B cell (primary cell): ENCODE results near the gene MS4A12. TPM values are rescaled to one million over a fixed set of nuclear protein-coding genes. Genes with fewer than 3 reads are reported as not detected.

ENCODE experiments used
- ATAC-seq: fragments of 200-7000 bp; cut with Tn5 transposase; one replicate; pipeline ENCODE4 v1.10.0; 2021; ENCODE audit warnings: low read depth, mild to moderate bottlenecking, moderate number of reproducible peaks, moderate library complexity
- CTCF ChIA-PET: fragments of 350-600 bp; sonication (Branson Sonifier 250); formaldehyde crosslinking; loops from one replicate; lab custom pipeline; 2021; ENCODE audit warnings: antibody characterized with exemption, inconsistent platforms; lab: Charles Lee
- POLR2A ChIA-PET: fragments of 350-600 bp; sonication (Branson Sonifier 250); formaldehyde crosslinking; loops from one replicate; lab custom pipeline; 2021; ENCODE audit warnings: antibody characterized with exemption; lab: Charles Lee
- DNase-seq: peaks from one replicate; pipeline ENCODE4 v3.0.0; 2013
- H2AFZ ChIP-seq: 2 replicates; pipeline ENCODE4 v1.6.1; 2012; ENCODE audit warnings: mild to moderate bottlenecking, low read depth, low read length; ENCODE audit not compliant: insufficient read depth, poor library complexity, severe bottlenecking
- H3K27ac ChIP-seq, 2 donors: 1 replicate in 1 of 2; 2 replicates in 1 of 2; pipeline ENCODE4 v1.5.1; 2012 to 2013; ENCODE audit warnings: low read length in 2 of 2, mild to moderate bottlenecking in 2 of 2, moderate library complexity in 1 of 2
- H3K27me3 ChIP-seq, 4 experiments: fragments of 200-600 bp in 1 of 4; sonication (generic) in 1 of 4; replicated peaks in 1 of 4; 1 replicate in 2 of 4; 2 replicates in 2 of 4; pipeline versions ENCODE4 v1.6.1 to v1.7.0; 2013 to 2016; ENCODE audit warnings: low read length in 3 of 4, mild to moderate bottlenecking in 2 of 4, mixed read lengths in 1 of 4, moderate library complexity in 1 of 4; ENCODE audit not compliant: insufficient read depth in 4 of 4, control insufficient read depth in 3 of 4; ENCODE audit errors: control extremely low read depth in 1 of 4
- H3K36me3 ChIP-seq, 2 experiments: replicated peaks in 1 of 2; 1 replicate in 1 of 2; 2 replicates in 1 of 2; pipeline versions ENCODE4 v1.6.1 to v1.7.1; 2013; ENCODE audit warnings: low read length in 1 of 2; ENCODE audit not compliant: insufficient read depth in 2 of 2, control insufficient read depth in 1 of 2; ENCODE audit errors: control extremely low read depth in 1 of 2, extremely low read depth in 1 of 2
- H3K4me1 ChIP-seq, 2 donors: fragments of 200-600 bp in 1 of 2; sonication (generic) in 1 of 2; 1 replicate in 1 of 2; 2 replicates in 1 of 2; pipeline versions ENCODE4 v1.5.1 to v1.6.1; 2013 to 2017; ENCODE audit warnings: low read length in 2 of 2; ENCODE audit not compliant: control insufficient read depth in 2 of 2, insufficient read depth in 2 of 2
- H3K4me2 ChIP-seq: replicated peaks from 2 replicates; pipeline ENCODE3; 2012; ENCODE audit warnings: mild to moderate bottlenecking, low read depth, low read length; ENCODE audit not compliant: poor library complexity, severe bottlenecking
- H3K4me3 ChIP-seq, 5 experiments: fragments of 200-600 bp in 1 of 5; sonication (generic) in 1 of 5; 1 replicate in 3 of 5; 2 replicates in 2 of 5; pipeline versions ENCODE4 v1.5.1 to v1.7.0; 2011 to 2016; ENCODE audit warnings: low read length in 4 of 5, mild to moderate bottlenecking in 4 of 5, low read depth in 2 of 5, control low read depth in 1 of 5, moderate library complexity in 1 of 5; ENCODE audit not compliant: insufficient read depth in 1 of 5; ENCODE audit errors: control extremely low read depth in 1 of 5, extremely low read depth in 1 of 5
- H3K79me2 ChIP-seq: fragments of 200-600 bp; sonication (generic); one replicate; pipeline ENCODE4 v1.6.0; 2016; ENCODE audit warnings: low read length; ENCODE audit not compliant: control insufficient read depth, insufficient read depth
- H3K9ac ChIP-seq: fragments of 200-600 bp; sonication (generic); 2 replicates; pipeline ENCODE4 v1.6.1; 2017; ENCODE audit warnings: mild to moderate bottlenecking, low read length, moderate library complexity
- H3K9me3 ChIP-seq, 3 donors: one replicate each; pipeline versions ENCODE4 v1.6.1 to v1.7.1; 2013; ENCODE audit warnings: low read length in 2 of 3; ENCODE audit not compliant: control insufficient read depth in 2 of 3, insufficient read depth in 1 of 3; ENCODE audit errors: control extremely low read depth in 1 of 3
- H4K20me1 ChIP-seq: 2 replicates; pipeline ENCODE4 v1.6.0; 2012; ENCODE audit warnings: mild to moderate bottlenecking, low read length; ENCODE audit not compliant: insufficient read depth, control insufficient read depth, poor library complexity, severe bottlenecking
- H3K27ac Mint-ChIP-seq: one replicate; pipeline ENCODE4 v1.8.0; 2021; ENCODE audit warnings: mixed read lengths
- H3K27me3 Mint-ChIP-seq: one replicate; pipeline ENCODE4 v1.8.0; 2021; ENCODE audit warnings: mixed read lengths
- H3K4me1 Mint-ChIP-seq: one replicate; pipeline ENCODE4 v1.8.0; 2021; ENCODE audit warnings: mixed read lengths
- H3K4me3 Mint-ChIP-seq: one replicate; pipeline ENCODE4 v1.8.0; 2021; ENCODE audit warnings: mixed read lengths
- H3K9me3 Mint-ChIP-seq: one replicate; pipeline ENCODE4 v1.8.0; 2022; ENCODE audit warnings: mixed read lengths; ENCODE audit not compliant: insufficient read depth
- EZH2 ChIP-seq: IDR thresholded peaks from 2 replicates; pipeline ENCODE4 v1.6.1; 2012; ENCODE audit warnings: borderline replicate concordance, low read depth, mild to moderate bottlenecking, moderate library complexity, low read length; ENCODE audit not compliant: insufficient read depth, poor library complexity, severe bottlenecking
- WGBS: methylation state at CpG from one replicate; pipeline ENCODE4 v1.1.5; 2013; ENCODE audit warnings: missing lambda C conversion rate; ENCODE audit not compliant: insufficient coverage; 5-methylcytosine and 5-hydroxymethylcytosine counted together
- intact Hi-C: fragments of 100-400 bp; cut with micrococcal nuclease; formaldehyde crosslinking; loops from one replicate; pipeline ENCODE4 v1.10.0; 2022
- polyA plus RNA-seq: library from polyadenylated mRNA; depleted of rRNA; stranded (reverse); fragments of >200 nt; gene quantifications from 2 replicates; pipeline ENCODE4 v1.2.3, GENCODE V29; 2012
- total RNA-seq, 2 donors: library from RNA; stranded (reverse); fragments of 120-200 nt in 1 of 2; gene quantifications; 1 replicate in 1 of 2; 2 replicates in 1 of 2; pipeline versions ENCODE4 v1.2.3 to v1.2.4, GENCODE V29; 2013 to 2022
- TF ChIP-seq, protein P1 (sequence below): fragments of 200-600 bp; IDR thresholded peaks from one replicate; pipeline ENCODE4 v1.8.0; 2022; ENCODE audit warnings: antibody characterized with exemption, mild to moderate bottlenecking

The MS4A12 gene
- total and polyA plus RNA-seq, 2 donors (not counting 1 experiment from before 2014, with no cell fraction given): not detected

DNA sequence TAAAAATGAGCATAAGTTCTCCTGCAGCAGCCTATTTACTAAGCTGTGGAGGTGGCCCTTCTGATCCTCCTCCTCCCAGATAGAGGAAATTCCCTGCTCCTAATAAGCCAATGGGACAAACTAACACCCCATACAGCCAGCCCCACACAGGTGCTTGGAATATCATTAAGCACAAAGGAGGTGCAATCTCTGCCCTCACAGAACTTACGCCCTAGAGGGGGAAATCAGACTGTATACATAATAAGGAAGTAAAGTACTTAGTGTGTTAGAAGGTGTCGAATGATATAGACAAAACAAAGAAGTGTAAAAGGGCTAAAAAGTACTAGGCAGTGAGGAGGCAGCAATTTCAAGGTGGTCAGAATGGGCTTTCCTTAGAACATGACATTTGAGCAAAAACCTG is 5.8 kb downstream of the MS4A12 start:
- TF ChIP-seq, protein P1, sequence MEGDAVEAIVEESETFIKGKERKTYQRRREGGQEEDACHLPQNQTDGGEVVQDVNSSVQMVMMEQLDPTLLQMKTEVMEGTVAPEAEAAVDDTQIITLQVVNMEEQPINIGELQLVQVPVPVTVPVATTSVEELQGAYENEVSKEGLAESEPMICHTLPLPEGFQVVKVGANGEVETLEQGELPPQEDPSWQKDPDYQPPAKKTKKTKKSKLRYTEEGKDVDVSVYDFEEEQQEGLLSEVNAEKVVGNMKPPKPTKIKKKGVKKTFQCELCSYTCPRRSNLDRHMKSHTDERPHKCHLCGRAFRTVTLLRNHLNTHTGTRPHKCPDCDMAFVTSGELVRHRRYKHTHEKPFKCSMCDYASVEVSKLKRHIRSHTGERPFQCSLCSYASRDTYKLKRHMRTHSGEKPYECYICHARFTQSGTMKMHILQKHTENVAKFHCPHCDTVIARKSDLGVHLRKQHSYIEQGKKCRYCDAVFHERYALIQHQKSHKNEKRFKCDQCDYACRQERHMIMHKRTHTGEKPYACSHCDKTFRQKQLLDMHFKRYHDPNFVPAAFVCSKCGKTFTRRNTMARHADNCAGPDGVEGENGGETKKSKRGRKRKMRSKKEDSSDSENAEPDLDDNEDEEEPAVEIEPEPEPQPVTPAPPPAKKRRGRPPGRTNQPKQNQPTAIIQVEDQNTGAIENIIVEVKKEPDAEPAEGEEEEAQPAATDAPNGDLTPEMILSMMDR: no peak
- intact Hi-C loops: no loop called here
- POLR2A ChIA-PET: no interaction called here
- H4K20me1 ChIP-seq: no peaks in the 10 kb centered on the region
- H3K79me2 ChIP-seq: no peaks in the 10 kb centered on the region
- no peaks in the 10 kb centered on the region for H3K9me3 ChIP-seq
- peak overlapping the region; percentile 84 to 88 for H3K27ac ChIP-seq
- peaks cover 26% of the 10 kb centered on the region for H3K4me1 Mint-ChIP-seq
- peak overlapping the region; percentile 21 for H3K9ac ChIP-seq
- peak overlapping the region; percentile 66 for H3K4me2 ChIP-seq
- CTCF ChIA-PET: interaction anchor here (1.1 to 2.7 kb wide), 5 partner anchors 12 to 150 kb away, joined by 3 to 11 read pairs (median 6); no protein-coding TSS in a partner anchor
- WGBS: 0% methylated on average over 1 of the region's 2 CpGs
- peak; percentile 34 for ATAC-seq
- H3K4me3 ChIP-seq: peak overlapping the region in 2 of 5 experiments; percentile 4 to 26
- peak overlapping the region; percentile 79 for H3K27ac Mint-ChIP-seq
- no peaks in the 10 kb centered on the region for H3K27me3 Mint-ChIP-seq
- peak overlapping the region; percentile 51 for H3K4me3 Mint-ChIP-seq
- no peaks in the 10 kb centered on the region for H3K27me3 ChIP-seq
- DNase-seq: peak; percentile 72
- peaks cover 27 to 35% of the 10 kb centered on the region in 2 donors for H3K4me1 ChIP-seq
- H3K9me3 Mint-ChIP-seq: no peaks in the 10 kb centered on the region
- H2AFZ ChIP-seq: peak overlapping the region; percentile 41
- no peaks in the 10 kb centered on the region for H3K36me3 ChIP-seq

DNA sequence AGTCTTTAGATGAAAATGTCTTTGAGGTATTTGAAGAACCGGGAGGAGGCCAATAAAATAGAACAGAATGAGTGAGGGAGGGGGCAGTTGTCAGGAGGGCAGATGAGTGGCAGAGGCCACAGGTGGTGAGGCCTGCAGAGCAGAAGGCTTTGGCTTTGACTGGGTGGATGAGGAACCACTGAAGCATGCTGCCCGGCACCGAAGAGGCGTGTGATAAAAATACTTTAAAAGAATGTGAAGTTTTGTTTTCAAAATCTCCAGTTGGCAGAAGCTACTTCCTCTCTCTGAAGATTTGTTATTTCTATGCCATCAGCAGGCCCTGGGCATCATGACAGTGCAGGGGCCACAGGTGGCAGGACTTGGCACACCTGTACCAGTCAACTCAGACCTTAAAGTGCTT is 6.3 kb downstream of the MS4A12 start:
- Histone ChIP-seq H3K4me3 (peak overlapping the region in 2 of 5 experiments; percentile 4 to 26), H3K4me1 (peaks cover 27 to 35% of the 10 kb centered on the region in 2 donors), H3K9me3 (no peaks in the 10 kb centered on the region), H3K9ac (peak overlapping the region; percentile 21), H3K27me3 (no peaks in the 10 kb centered on the region), H3K27ac (peak overlapping the region; percentile 84 to 88), H3K4me2 (peak overlapping the region; percentile 66), H4K20me1 (no peaks in the 10 kb centered on the region), H3K79me2 (no peaks in the 10 kb centered on the region), H2AFZ (peak overlapping the region; percentile 41), H3K36me3 (no peaks in the 10 kb centered on the region)
- peak; percentile 81 for DNase-seq
- 0% methylated on average over 1 of the region's 4 CpGs for WGBS
- ATAC-seq: peak; percentile 96
- Mint-ChIP-seq H3K27me3 (no peaks in the 10 kb centered on the region), H3K27ac (peak overlapping the region; percentile 79), H3K9me3 (no peaks in the 10 kb centered on the region), H3K4me3 (peak overlapping the region; percentile 51), H3K4me1 (peaks cover 26% of the 10 kb centered on the region)
- ChIA-PET POLR2A (interaction anchor here (0.6 to 1.0 kb wide), 2 partner anchors 21 to 932 kb away, joined by 3 to 4 read pairs; no protein-coding TSS in a partner anchor), CTCF (interaction anchor here (0.8 to 2.7 kb wide), 5 partner anchors 12 to 151 kb away, joined by 3 to 11 read pairs (median 6); no protein-coding TSS in a partner anchor)
- intact Hi-C loops: no loop called here
- TF ChIP-seq EZH2: no peak
- TF ChIP-seq, protein P1: no peak
